Neutrophil (primary cell): Measurements from ENCODE around the gene ROR2.

Source experiments
- H3K27ac ChIP-seq: fragments of 200-600 bp; sonication (generic); 2 replicates; pipeline ENCODE4 v1.5.1; 2016; ENCODE audit warnings: mild to moderate bottlenecking, moderate library complexity
- H3K27me3 ChIP-seq: fragments of 200-600 bp; sonication (generic); 2 replicates; pipeline ENCODE4 v1.6.0; 2016; ENCODE audit warnings: mild to moderate bottlenecking
- H3K36me3 ChIP-seq: fragments of 200-600 bp; sonication (generic); 2 replicates; pipeline ENCODE4 v1.5.1; 2017
- H3K4me1 ChIP-seq, 2 experiments: fragments of 200-600 bp in 1 of 2; sonication (generic) in 1 of 2; 1 replicate in 1 of 2; 2 replicates in 1 of 2; pipeline versions ENCODE4 v1.5.1 to v1.6.1; 2013 to 2016; ENCODE audit warnings: low read depth in 1 of 2, low read length in 1 of 2, mild to moderate bottlenecking in 1 of 2, moderate library complexity in 1 of 2; ENCODE audit not compliant: control insufficient read depth in 1 of 2, insufficient read depth in 1 of 2
- H3K4me3 ChIP-seq, 2 experiments: fragments of 200-600 bp in 1 of 2; sonication (generic) in 1 of 2; 1 replicate in 1 of 2; 2 replicates in 1 of 2; pipeline ENCODE4 v1.5.1; 2013 to 2016; ENCODE audit warnings: low read depth in 1 of 2, low read length in 1 of 2, mild to moderate bottlenecking in 1 of 2, moderate library complexity in 1 of 2
- H3K9me3 ChIP-seq: fragments of 200-600 bp; sonication (generic); 2 replicates; pipeline ENCODE4 v1.5.1; 2016
- TF ChIP-seq, protein P1 (sequence below): fragments of 200-600 bp; sonication (generic); IDR thresholded peaks from 2 replicates; pipeline ENCODE4 v1.5.1; 2016; ENCODE audit warnings: antibody characterized with exemption

Gene ROR2

DNA sequence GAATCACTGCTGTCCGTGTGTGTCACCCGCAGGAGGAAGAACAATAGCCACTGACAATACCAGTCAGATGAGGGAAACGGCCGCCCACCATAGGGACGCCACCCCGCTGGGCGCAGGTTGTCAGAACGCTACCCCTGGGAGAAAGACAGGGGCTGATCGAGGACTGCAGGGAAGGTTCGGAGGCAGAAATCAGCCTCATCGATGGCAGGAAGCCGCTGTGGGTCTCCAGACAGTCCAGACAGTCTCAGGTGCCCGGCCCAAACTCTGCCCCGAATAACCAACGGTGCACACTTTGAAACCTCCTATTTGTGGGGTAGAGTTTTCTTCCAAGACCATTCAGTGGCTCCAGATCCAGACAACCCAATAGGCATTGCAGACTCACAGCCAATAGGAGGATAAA lies 181.5 kb downstream of the ROR2 start:
- H3K4me3 ChIP-seq: no peak overlapping the region
- H3K27ac ChIP-seq: no peak overlapping the region
- TF ChIP-seq, protein P1, sequence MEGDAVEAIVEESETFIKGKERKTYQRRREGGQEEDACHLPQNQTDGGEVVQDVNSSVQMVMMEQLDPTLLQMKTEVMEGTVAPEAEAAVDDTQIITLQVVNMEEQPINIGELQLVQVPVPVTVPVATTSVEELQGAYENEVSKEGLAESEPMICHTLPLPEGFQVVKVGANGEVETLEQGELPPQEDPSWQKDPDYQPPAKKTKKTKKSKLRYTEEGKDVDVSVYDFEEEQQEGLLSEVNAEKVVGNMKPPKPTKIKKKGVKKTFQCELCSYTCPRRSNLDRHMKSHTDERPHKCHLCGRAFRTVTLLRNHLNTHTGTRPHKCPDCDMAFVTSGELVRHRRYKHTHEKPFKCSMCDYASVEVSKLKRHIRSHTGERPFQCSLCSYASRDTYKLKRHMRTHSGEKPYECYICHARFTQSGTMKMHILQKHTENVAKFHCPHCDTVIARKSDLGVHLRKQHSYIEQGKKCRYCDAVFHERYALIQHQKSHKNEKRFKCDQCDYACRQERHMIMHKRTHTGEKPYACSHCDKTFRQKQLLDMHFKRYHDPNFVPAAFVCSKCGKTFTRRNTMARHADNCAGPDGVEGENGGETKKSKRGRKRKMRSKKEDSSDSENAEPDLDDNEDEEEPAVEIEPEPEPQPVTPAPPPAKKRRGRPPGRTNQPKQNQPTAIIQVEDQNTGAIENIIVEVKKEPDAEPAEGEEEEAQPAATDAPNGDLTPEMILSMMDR: no peak
- no peaks in the 10 kb centered on the region for H3K9me3 ChIP-seq
- peaks cover 45% of the 10 kb centered on the region for H3K27me3 ChIP-seq
- H3K4me1 ChIP-seq: no peaks in the 10 kb centered on the region
- H3K36me3 ChIP-seq: no peaks in the 10 kb centered on the region

DNA sequence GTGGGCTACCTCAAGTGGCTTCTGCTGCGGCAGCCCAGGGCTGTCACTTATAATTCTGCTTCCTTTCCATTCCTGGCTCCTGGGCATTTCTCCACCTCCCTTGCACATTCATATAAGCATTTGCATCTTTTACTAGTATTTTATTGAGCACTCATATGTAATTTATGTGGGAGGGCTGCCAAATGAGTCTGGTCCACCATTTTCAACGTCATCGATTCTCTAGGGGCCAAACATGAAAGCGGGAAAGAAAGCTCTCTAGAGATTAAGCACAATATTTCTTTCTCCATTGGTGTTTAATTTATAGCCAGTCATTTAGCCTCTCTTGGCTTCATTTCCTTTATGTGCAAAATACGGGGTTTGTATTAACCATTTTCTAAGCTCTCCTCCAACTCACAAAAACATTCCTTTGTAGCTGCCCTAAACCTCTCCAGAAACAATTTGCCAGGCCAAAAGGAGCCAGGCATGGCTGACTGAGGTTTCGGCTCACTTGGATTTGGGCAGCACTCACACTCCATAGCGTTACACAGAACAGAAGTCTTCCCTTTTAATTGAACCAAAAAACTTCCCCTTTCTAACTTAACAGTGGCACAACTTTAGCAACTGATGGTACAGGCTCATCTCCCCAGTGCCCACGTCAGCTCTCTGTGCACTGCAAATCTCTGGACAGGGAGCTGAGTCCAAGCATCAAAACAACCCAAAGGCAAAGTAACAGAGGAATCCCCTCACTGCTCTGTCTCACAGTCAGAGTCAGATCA lies 183.5 kb downstream of the ROR2 start:
- H3K4me1 ChIP-seq: no peaks in the 10 kb centered on the region
- no peaks in the 10 kb centered on the region for H3K36me3 ChIP-seq
- no peaks in the 10 kb centered on the region for H3K9me3 ChIP-seq
- H3K4me3 ChIP-seq: no peak overlapping the region
- peaks cover 45% of the 10 kb centered on the region for H3K27me3 ChIP-seq
- H3K27ac ChIP-seq: no peak overlapping the region
- TF ChIP-seq, protein P1: no peak

GRCh38 chr9:91765296-91765695 lies 184.7 kb downstream of the ROR2 start:
- Histone ChIP-seq H3K9me3 (no peaks in the 10 kb centered on the region), H3K36me3 (no peaks in the 10 kb centered on the region), H3K27me3 (peaks cover 45% of the 10 kb centered on the region), H3K4me3 (no peak overlapping the region), H3K27ac (no peak overlapping the region), H3K4me1 (no peaks in the 10 kb centered on the region)
- TF ChIP-seq, protein P1: no peak

DNA sequence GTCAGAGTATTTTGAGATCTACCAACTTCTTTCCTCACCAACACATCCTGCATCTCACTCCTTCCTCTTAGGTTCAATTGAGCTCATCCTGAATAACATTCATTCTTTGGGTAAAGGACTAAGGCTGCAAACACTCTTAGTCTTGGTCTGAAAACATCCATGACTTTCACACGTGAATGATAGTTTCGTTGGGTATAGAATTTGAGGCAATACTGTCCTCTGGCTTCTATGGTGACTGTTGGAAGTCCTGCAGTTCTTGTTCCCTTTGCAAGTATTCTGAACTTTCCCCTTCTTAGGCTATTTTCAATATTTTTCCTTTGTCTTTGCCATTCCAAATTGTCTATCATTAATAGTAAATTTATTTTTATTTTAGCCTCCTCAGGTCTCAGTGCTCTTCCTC lies 185.4 kb downstream of the ROR2 start:
- H3K4me3 ChIP-seq: no peak overlapping the region
- H3K4me1 ChIP-seq: no peaks in the 10 kb centered on the region
- H3K36me3 ChIP-seq: no peaks in the 10 kb centered on the region
- H3K27ac ChIP-seq: no peak overlapping the region
- TF ChIP-seq, protein P1: no peak
- peaks cover 45% of the 10 kb centered on the region for H3K27me3 ChIP-seq
- no peaks in the 10 kb centered on the region for H3K9me3 ChIP-seq

DNA sequence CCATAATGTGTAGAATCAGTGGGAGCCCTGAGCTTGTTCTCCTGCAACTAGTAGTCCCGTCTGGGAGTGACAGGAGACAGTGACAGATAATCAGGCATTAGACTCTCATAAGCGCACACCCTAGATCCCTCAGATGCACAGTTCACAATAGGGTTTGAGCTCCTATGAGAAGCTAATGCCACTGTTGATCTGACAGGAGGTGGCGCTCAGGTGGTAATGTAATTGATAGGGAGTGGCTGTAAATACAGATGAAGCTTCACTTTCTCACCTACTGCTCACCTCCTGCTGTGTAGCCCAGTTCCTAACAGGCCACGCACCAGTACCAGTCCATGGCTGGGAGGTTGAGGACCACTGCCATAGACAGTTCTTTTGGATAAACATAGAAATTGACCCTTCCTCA lies 188.7 kb downstream of the ROR2 start:
- no peak overlapping the region for H3K4me3 ChIP-seq
- H3K27me3 ChIP-seq: peaks cover 22% of the 10 kb centered on the region
- no peaks in the 10 kb centered on the region for H3K9me3 ChIP-seq
- no peaks in the 10 kb centered on the region for H3K4me1 ChIP-seq
- H3K36me3 ChIP-seq: no peaks in the 10 kb centered on the region
- TF ChIP-seq, protein P1: no peak
- no peak overlapping the region for H3K27ac ChIP-seq
